ENCODE results near the gene ZNF598.

ZNF598 gene

DNA sequence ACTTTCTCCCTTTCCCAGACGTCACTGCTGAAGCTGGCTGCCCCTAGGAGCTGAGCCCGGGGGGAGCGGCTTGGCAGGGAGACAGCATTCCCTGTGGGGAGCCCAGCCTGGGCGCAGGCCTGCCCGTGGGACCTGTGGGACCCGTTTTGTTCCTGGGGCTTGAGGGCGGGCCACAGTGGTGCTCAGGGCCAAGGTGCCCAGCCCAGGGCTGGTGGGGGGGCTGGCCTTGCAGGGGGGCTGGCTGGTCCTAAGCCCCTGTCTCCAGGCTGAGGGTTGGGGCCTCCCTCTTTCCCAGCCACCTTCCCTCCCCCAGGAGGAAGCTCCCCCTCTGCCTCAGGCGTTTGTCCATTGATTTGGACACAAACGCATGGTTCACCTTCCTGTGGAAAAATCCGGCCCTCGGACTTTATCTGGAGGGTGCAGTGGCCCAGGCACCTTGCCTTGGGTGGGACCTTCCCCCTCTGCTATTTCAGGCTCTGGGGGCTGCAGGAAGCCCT, 21.5 kb upstream of the ZNF598 start:
- TF ChIP-seq, protein P1, sequence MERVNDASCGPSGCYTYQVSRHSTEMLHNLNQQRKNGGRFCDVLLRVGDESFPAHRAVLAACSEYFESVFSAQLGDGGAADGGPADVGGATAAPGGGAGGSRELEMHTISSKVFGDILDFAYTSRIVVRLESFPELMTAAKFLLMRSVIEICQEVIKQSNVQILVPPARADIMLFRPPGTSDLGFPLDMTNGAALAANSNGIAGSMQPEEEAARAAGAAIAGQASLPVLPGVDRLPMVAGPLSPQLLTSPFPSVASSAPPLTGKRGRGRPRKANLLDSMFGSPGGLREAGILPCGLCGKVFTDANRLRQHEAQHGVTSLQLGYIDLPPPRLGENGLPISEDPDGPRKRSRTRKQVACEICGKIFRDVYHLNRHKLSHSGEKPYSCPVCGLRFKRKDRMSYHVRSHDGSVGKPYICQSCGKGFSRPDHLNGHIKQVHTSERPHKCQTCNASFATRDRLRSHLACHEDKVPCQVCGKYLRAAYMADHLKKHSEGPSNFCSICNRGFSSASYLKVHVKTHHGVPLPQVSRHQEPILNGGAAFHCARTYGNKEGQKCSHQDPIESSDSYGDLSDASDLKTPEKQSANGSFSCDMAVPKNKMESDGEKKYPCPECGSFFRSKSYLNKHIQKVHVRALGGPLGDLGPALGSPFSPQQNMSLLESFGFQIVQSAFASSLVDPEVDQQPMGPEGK (CRISPR knock-in tag; IDR thresholded peaks at IDR 0.05; ENCODE audit: borderline replicate concordance): no peak
- TF ChIP-seq TCF4 (CRISPR knock-in tag; IDR thresholded peaks at IDR 0.05; ENCODE audit: borderline replicate concordance) (no peak), ZNF70 (CRISPR knock-in tag; IDR thresholded peaks at IDR 0.05) (no peak), PPARA (CRISPR knock-in tag; IDR thresholded peaks at IDR 0.05; ENCODE audit: borderline replicate concordance) (no peak), ZFP3 (CRISPR knock-in tag; IDR thresholded peaks at IDR 0.05) (no peak), TOX (CRISPR knock-in tag; IDR thresholded peaks at IDR 0.05; ENCODE audit: borderline replicate concordance) (no peak)
- TF ChIP-seq, protein P2, sequence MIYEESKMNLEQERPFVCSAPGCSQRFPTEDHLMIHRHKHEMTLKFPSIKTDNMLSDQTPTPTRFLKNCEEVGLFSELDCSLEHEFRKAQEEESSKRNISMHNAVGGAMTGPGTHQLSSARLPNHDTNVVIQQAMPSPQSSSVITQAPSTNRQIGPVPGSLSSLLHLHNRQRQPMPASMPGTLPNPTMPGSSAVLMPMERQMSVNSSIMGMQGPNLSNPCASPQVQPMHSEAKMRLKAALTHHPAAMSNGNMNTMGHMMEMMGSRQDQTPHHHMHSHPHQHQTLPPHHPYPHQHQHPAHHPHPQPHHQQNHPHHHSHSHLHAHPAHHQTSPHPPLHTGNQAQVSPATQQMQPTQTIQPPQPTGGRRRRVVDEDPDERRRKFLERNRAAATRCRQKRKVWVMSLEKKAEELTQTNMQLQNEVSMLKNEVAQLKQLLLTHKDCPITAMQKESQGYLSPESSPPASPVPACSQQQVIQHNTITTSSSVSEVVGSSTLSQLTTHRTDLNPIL (CRISPR knock-in tag; IDR thresholded peaks at IDR 0.05; ENCODE audit: low read depth): no peak
- ATAC-seq: no peak

DNA sequence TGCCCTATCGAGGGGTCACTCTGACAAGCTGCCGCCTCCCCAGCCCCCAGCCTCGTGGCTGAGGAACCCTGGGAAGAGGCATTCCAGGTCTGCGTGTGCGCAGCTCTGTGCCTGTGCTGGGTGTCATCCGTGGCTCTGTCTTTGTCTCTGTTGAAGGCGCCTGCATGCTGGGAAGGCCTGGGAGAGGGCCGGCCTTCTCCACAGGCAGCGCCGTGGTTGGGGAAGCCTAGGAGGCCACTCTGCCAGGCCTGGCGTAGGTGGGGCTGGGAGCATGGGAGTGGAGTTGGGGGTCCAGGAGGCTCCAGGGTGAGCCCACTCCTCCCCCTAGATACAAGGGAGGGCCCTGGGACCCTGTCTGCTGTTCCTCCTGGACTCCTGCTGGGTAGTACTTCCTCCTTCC, 20.4 kb upstream of the ZNF598 start:
- ATAC-seq: no peak
- TF ChIP-seq OSR1 (CRISPR knock-in tag; IDR thresholded peaks at IDR 0.05) (no peak), GLIS3 (CRISPR knock-in tag; IDR thresholded peaks at IDR 0.05) (no peak), ZC3H10 (CRISPR knock-in tag; IDR thresholded peaks at IDR 0.05) (no peak), ARNTL (CRISPR knock-in tag; IDR thresholded peaks at IDR 0.05; ENCODE audit: borderline replicate concordance, low read depth) (no peak), PPARA (CRISPR knock-in tag; IDR thresholded peaks at IDR 0.05; ENCODE audit: borderline replicate concordance) (no peak), ESRRG (CRISPR knock-in tag; IDR thresholded peaks at IDR 0.05) (no peak), TOX (CRISPR knock-in tag; IDR thresholded peaks at IDR 0.05; ENCODE audit: borderline replicate concordance) (no peak), ZFP3 (CRISPR knock-in tag; IDR thresholded peaks at IDR 0.05) (no peak), RARB (CRISPR knock-in tag; IDR thresholded peaks at IDR 0.05) (no peak), SNAI2 (CRISPR knock-in tag; IDR thresholded peaks at IDR 0.05) (no peak), ZNF565 (CRISPR knock-in tag; conservative IDR thresholded peaks at IDR 0.05; ENCODE audit: low read depth) (no peak), ZFP30 (CRISPR knock-in tag; IDR thresholded peaks at IDR 0.05) (no peak), TCF4 (CRISPR knock-in tag; IDR thresholded peaks at IDR 0.05; ENCODE audit: borderline replicate concordance) (no peak), ZNF70 (CRISPR knock-in tag; IDR thresholded peaks at IDR 0.05) (no peak), CSDC2 (CRISPR knock-in tag; IDR thresholded peaks at IDR 0.05) (no peak)
- TF ChIP-seq, protein P1 (CRISPR knock-in tag; IDR thresholded peaks at IDR 0.05; ENCODE audit: borderline replicate concordance): no peak
- TF ChIP-seq, protein P3, sequence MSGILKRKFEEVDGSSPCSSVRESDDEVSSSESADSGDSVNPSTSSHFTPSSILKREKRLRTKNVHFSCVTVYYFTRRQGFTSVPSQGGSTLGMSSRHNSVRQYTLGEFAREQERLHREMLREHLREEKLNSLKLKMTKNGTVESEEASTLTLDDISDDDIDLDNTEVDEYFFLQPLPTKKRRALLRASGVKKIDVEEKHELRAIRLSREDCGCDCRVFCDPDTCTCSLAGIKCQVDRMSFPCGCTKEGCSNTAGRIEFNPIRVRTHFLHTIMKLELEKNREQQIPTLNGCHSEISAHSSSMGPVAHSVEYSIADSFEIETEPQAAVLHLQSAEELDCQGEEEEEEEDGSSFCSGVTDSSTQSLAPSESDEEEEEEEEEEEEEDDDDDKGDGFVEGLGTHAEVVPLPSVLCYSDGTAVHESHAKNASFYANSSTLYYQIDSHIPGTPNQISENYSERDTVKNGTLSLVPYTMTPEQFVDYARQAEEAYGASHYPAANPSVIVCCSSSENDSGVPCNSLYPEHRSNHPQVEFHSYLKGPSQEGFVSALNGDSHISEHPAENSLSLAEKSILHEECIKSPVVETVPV (CRISPR knock-in tag; IDR thresholded peaks at IDR 0.05): no peak
- TF ChIP-seq, protein P4, sequence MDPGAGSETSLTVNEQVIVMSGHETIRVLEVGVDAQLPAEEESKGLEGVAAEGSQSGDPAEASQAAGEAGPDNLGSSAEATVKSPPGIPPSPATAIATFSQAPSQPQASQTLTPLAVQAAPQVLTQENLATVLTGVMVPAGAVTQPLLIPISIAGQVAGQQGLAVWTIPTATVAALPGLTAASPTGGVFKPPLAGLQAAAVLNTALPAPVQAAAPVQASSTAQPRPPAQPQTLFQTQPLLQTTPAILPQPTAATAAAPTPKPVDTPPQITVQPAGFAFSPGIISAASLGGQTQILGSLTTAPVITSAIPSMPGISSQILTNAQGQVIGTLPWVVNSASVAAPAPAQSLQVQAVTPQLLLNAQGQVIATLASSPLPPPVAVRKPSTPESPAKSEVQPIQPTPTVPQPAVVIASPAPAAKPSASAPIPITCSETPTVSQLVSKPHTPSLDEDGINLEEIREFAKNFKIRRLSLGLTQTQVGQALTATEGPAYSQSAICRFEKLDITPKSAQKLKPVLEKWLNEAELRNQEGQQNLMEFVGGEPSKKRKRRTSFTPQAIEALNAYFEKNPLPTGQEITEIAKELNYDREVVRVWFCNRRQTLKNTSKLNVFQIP (CRISPR knock-in tag; IDR thresholded peaks at IDR 0.05; ENCODE audit: borderline replicate concordance, low read depth): no peak

DNA sequence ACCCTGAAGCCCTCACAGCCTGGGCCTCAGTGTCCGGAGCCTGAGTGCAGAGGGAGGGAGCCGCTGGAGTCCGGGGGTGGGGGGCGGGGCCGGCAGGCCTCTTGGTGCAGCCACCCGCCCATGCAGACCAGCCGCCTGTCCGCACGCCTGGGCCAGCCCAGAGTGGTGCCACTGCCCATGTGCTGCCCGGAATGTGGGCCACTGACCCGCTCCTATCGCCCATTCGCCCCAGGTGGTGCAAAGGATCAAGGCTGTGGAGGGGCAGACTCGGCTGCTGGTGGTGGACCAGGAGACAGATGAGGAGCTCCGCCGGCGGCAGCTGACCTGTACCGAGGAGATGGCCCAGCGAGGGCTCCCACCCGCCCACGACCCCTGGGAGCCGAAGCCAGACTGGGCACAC, 19.7 kb upstream of the ZNF598 start:
- TF ChIP-seq ZNF8 (CRISPR knock-in tag; IDR thresholded peaks at IDR 0.05): no peak
- no peak for ATAC-seq

DNA sequence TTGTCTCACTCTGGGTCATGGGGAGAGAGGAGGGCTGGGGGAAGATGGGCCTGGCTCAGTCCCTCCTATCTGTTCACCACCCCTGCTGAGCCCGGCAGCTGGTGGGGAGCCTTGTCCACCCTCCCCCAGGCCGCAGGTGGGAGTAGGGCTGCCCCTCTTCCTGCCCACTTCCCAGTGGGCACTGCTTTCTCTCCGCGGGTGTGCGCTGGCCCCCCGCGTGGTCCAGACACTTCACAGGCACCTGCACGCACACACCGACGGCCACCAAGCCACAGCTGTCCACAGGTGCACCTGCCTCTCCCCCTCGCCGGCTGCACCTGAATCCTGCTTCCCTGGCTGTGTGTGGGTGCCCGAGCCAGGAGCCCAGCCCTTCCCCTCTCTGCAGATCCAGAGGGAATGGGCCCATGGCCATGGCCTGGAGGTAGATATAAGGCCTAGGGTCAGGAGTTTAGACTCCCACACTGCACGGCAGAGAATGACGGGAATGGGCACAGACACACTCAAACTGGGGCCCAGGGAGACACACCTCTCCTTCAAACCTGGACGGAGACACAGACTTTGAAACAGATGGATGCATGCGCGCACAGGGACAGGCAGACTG, 19.1 kb upstream of the ZNF598 start:
- no peak for ATAC-seq
- TF ChIP-seq, protein P3 (CRISPR knock-in tag; IDR thresholded peaks at IDR 0.05): no peak
- TF ChIP-seq, protein P4 (CRISPR knock-in tag; IDR thresholded peaks at IDR 0.05; ENCODE audit: borderline replicate concordance, low read depth): no peak
